OCI-M2 (cell line): Measurements from ENCODE around the gene COL10A1.
"Not testable (repeated sequence)": the region's sequence is repeated elsewhere in the genome, so short reads cannot be mapped to it uniquely, and the experiment has no call there.

Source experiments
- DNase-seq: peaks from one replicate; lab custom pipeline; 2025; ENCODE audit not compliant: unreplicated experiment; lab: John Stamatoyannopoulos, UW

Gene COL10A1

GRCh38 chr6:116127771-116128493 lies 2.0 kb upstream of the COL10A1 start:
- DNase-seq, result no peak

GRCh38 chr6:116120430-116120829 lies 5.5 kb downstream of the COL10A1 start:
- DNase-seq, result no peak

- no peak for DNase-seq
Measured at GRCh38 chr6:116118608-116119007, 7.3 kb downstream of the COL10A1 start.

GRCh38 chr6:116115781-116116180 lies 10.2 kb downstream of the COL10A1 start:
- DNase-seq, result no peak

- DNase-seq, result no peak
Measured at GRCh38 chr6:116113386-116113785, 12.5 kb downstream of the COL10A1 start.

GRCh38 chr6:116111552-116112528 lies 14.1 kb downstream of the COL10A1 start:
- DNase-seq, result no peak

GRCh38 chr6:116108836-116109235 lies 17.1 kb downstream of the COL10A1 start:
- no peak for DNase-seq

- DNase-seq, result no peak
Measured at GRCh38 chr6:116106146-116106545, 19.8 kb downstream of the COL10A1 start.

GRCh38 chr6:116105247-116105646 lies 20.7 kb downstream of the COL10A1 start:
- DNase-seq, result no peak

- no peak for DNase-seq
Measured at GRCh38 chr6:116104636-116105035, 21.3 kb downstream of the COL10A1 start.

GRCh38 chr6:116102873-116103272 lies 23.1 kb downstream of the COL10A1 start:
- no peak for DNase-seq

GRCh38 chr6:116101790-116102189 lies 24.1 kb downstream of the COL10A1 start:
- DNase-seq, result no peak

- DNase-seq, result no peak
Measured at GRCh38 chr6:116101302-116101718, 24.6 kb downstream of the COL10A1 start.

- peak; percentile 43 for DNase-seq
Measured at GRCh38 chr6:116100419-116101301, 25.3 kb downstream of the COL10A1 start, which contains the start of gene NT5DC1. Gene NT5DC1 (plus strand): TSS chr6:116100853. CDS start chr6:116100931, 78 bp downstream.

- no peak for DNase-seq
Measured at GRCh38 chr6:116099036-116099435, 26.9 kb downstream of the COL10A1 start.

- DNase-seq, result no peak
Measured at GRCh38 chr6:116096979-116097816, 28.7 kb downstream of the COL10A1 start.

- DNase-seq, result not testable (repeated sequence)
Measured at GRCh38 chr6:116096048-116096759, 29.7 kb downstream of the COL10A1 start.

- DNase-seq, result no peak
Measured at GRCh38 chr6:116094041-116094440, 31.9 kb downstream of the COL10A1 start.

GRCh38 chr6:116090251-116090650 lies 35.7 kb downstream of the COL10A1 start:
- no peak for DNase-seq
